Sigmoid colon (tissue), 4 donors: ENCODE results near the gene IGSF6.

ENCODE experiments used
- CTCF ChIP-seq, 4 experiments: fragments of 450-650 bp in 3 of 4; fragments of 200-600 bp in 1 of 4; IDR thresholded peaks; one replicate each; pipeline ENCODE4 v1.5.1; 2016 to 2019; ENCODE audit warnings: antibody characterized with exemption in 4 of 4, mild to moderate bottlenecking in 3 of 4, moderate library complexity in 2 of 4
- EP300 ChIP-seq, 4 donors: sonication (generic); formaldehyde crosslinking; IDR thresholded peaks; one replicate each; pipeline ENCODE4 v1.6.1; 2017; ENCODE audit warnings: antibody characterized with exemption in 4 of 4
- POLR2A ChIP-seq, 2 donors: fragments of 450-650 bp; IDR thresholded peaks; one replicate each; pipeline ENCODE4 v1.6.1; 2016; ENCODE audit warnings: antibody characterized with exemption in 2 of 2, mild to moderate bottlenecking in 2 of 2, moderate library complexity in 2 of 2
- POLR2AphosphoS5 ChIP-seq, 4 donors: sonication (generic); formaldehyde crosslinking; IDR thresholded peaks; one replicate each; pipeline ENCODE4 v1.6.1; 2017; ENCODE audit warnings: antibody characterized with exemption in 4 of 4

GRCh38 chr16:21684199-21684598 is 31.8 kb upstream of the IGSF6 start:
- TF ChIP-seq CTCF (IDR thresholded peaks at IDR 0.05) (no peak), POLR2AphosphoS5 (IDR thresholded peaks at IDR 0.05) (no peak), POLR2A (IDR thresholded peaks at IDR 0.05) (no peak), EP300 (IDR thresholded peaks at IDR 0.05) (no peak)
